Esophagus squamous epithelium (tissue), 4 donors: ENCODE measurements around the gene TTC16.

Experiments used
- POLR2A ChIP-seq, 4 donors: fragments of 450-650 bp; IDR thresholded peaks; one replicate each; pipeline ENCODE4 v1.6.1; 2017; ENCODE audit warnings: antibody characterized with exemption in 4 of 4, mild to moderate bottlenecking in 4 of 4, moderate library complexity in 3 of 4
- TF ChIP-seq, protein P1 (sequence below), 6 experiments: fragments of 450-650 bp in 4 of 6; fragments of 200-600 bp in 2 of 6; sonication (generic) in 2 of 6; IDR thresholded peaks; one replicate each; pipeline ENCODE4 v1.5.1; 2016 to 2019; ENCODE audit warnings: antibody characterized with exemption in 6 of 6, mild to moderate bottlenecking in 4 of 6, moderate library complexity in 4 of 6

GRCh38 chr9:127762111-127762676 lies 46.3 kb downstream of the TTC16 start:
- TF ChIP-seq, protein P1, sequence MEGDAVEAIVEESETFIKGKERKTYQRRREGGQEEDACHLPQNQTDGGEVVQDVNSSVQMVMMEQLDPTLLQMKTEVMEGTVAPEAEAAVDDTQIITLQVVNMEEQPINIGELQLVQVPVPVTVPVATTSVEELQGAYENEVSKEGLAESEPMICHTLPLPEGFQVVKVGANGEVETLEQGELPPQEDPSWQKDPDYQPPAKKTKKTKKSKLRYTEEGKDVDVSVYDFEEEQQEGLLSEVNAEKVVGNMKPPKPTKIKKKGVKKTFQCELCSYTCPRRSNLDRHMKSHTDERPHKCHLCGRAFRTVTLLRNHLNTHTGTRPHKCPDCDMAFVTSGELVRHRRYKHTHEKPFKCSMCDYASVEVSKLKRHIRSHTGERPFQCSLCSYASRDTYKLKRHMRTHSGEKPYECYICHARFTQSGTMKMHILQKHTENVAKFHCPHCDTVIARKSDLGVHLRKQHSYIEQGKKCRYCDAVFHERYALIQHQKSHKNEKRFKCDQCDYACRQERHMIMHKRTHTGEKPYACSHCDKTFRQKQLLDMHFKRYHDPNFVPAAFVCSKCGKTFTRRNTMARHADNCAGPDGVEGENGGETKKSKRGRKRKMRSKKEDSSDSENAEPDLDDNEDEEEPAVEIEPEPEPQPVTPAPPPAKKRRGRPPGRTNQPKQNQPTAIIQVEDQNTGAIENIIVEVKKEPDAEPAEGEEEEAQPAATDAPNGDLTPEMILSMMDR (IDR thresholded peaks at IDR 0.05), result no peak
- TF ChIP-seq POLR2A (IDR thresholded peaks at IDR 0.05), result no peak
